Activated CD8-positive, alpha-beta memory T cell treated with anti-CD3 and anti-CD28 coated beads, Interleukin-2, amount 50 U/mL, for 4 hours (primary cell): ENCODE data around the gene SPG11.
A peak's percentile ranks its signal among the peaks of the same experiment; 100 is the strongest.
"Not testable (repeated sequence)": the region's sequence is repeated elsewhere in the genome, so short reads cannot be mapped to it uniquely, and the experiment has no call there.

Experiments used
- DNase-seq: peaks from one replicate; pipeline ENCODE4 v3.0.0-alpha.2; 2020

SPG11 gene, protein sequence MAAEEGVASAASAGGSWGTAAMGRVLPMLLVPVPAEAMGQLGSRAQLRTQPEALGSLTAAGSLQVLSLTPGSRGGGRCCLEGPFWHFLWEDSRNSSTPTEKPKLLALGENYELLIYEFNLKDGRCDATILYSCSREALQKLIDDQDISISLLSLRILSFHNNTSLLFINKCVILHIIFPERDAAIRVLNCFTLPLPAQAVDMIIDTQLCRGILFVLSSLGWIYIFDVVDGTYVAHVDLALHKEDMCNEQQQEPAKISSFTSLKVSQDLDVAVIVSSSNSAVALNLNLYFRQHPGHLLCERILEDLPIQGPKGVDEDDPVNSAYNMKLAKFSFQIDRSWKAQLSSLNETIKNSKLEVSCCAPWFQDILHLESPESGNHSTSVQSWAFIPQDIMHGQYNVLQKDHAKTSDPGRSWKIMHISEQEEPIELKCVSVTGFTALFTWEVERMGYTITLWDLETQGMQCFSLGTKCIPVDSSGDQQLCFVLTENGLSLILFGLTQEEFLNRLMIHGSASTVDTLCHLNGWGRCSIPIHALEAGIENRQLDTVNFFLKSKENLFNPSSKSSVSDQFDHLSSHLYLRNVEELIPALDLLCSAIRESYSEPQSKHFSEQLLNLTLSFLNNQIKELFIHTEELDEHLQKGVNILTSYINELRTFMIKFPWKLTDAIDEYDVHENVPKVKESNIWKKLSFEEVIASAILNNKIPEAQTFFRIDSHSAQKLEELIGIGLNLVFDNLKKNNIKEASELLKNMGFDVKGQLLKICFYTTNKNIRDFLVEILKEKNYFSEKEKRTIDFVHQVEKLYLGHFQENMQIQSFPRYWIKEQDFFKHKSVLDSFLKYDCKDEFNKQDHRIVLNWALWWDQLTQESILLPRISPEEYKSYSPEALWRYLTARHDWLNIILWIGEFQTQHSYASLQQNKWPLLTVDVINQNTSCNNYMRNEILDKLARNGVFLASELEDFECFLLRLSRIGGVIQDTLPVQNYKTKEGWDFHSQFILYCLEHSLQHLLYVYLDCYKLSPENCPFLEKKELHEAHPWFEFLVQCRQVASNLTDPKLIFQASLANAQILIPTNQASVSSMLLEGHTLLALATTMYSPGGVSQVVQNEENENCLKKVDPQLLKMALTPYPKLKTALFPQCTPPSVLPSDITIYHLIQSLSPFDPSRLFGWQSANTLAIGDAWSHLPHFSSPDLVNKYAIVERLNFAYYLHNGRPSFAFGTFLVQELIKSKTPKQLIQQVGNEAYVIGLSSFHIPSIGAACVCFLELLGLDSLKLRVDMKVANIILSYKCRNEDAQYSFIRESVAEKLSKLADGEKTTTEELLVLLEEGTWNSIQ (N-terminal part only)

DNA sequence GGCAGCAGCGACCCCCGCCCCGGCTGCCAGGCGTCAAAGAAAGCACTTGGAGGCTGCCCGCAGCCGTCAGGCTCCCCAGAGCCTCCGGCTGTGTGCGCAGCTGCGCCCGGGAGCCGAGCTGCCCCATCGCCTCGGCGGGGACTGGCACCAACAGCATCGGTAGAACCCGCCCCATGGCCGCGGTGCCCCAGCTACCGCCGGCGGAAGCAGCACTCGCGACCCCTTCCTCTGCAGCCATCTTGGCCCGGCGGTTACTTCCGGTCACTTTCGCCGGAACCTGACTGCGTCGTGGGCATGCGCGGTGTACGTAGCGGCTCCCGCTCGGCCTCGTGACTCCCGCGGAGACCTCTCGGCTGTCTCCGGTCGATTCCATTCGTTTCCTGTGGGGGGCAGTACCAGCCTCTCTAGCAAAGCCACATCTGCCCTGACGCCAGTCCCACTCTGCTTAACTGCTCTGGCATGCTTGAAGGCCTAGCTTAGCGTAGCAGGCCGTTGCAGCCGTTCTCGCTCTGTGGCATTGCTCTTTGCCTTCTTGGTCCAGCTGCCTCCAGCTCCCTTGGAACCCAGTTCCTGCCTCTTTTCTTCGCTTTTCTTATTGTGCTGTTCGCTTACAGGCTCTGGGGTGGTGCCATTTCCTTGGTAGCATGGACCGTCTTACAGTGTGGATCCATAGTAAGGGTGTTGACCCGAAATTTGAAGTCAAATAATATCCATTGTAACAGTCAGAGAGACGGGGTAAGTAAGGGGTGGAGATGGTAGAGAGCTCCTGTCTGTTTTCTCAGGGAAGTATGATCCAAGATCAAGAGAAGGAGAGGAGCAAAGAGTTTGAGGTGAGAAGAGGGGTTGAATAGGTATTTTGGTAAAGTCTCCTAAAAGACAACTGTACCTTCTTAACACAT, at the start of gene SPG11:
TSS of gene SPG11 (minus strand) at position 253 of the 899 bp plus-strand sequence. CDS start at position 238, 15 bp downstream.
- DNase-seq, result peak; percentile 95

- peak; percentile 62 for DNase-seq
These were observed 49.0 kb upstream of the SPG11 start for GRCh38 chr15:44712346-44713005.

- peak; percentile 62 for DNase-seq
These were observed 48.4 kb upstream of the SPG11 start for GRCh38 chr15:44711743-44712345.

DNA sequence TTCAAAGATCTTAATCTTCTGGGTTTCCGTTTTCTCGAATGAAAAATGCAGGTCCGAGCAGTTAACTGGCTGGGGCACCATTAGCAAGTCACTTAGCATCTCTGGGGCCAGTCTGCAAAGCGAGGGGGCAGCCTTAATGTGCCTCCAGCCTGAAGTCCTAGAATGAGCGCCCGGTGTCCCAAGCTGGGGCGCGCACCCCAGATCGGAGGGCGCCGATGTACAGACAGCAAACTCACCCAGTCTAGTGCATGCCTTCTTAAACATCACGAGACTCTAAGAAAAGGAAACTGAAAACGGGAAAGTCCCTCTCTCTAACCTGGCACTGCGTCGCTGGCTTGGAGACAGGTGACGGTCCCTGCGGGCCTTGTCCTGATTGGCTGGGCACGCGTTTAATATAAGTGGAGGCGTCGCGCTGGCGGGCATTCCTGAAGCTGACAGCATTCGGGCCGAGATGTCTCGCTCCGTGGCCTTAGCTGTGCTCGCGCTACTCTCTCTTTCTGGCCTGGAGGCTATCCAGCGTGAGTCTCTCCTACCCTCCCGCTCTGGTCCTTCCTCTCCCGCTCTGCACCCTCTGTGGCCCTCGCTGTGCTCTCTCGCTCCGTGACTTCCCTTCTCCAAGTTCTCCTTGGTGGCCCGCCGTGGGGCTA, 47.8 kb upstream of the SPG11 start, which contains the start of the genes B2M and PATL2:
TSS of gene B2M (plus strand) at position 422 of the 647 bp plus-strand sequence. CDS start at position 452, 30 bp downstream.
TSS of gene PATL2 (minus strand) at position 228 of the 647 bp plus-strand sequence. CDS start 34,833 bp downstream, outside the sequence.
- peak; percentile 95 for DNase-seq

GRCh38 chr15:44710236-44711095, 47.0 kb upstream of the SPG11 start:
- peak; percentile 40 for DNase-seq

DNA sequence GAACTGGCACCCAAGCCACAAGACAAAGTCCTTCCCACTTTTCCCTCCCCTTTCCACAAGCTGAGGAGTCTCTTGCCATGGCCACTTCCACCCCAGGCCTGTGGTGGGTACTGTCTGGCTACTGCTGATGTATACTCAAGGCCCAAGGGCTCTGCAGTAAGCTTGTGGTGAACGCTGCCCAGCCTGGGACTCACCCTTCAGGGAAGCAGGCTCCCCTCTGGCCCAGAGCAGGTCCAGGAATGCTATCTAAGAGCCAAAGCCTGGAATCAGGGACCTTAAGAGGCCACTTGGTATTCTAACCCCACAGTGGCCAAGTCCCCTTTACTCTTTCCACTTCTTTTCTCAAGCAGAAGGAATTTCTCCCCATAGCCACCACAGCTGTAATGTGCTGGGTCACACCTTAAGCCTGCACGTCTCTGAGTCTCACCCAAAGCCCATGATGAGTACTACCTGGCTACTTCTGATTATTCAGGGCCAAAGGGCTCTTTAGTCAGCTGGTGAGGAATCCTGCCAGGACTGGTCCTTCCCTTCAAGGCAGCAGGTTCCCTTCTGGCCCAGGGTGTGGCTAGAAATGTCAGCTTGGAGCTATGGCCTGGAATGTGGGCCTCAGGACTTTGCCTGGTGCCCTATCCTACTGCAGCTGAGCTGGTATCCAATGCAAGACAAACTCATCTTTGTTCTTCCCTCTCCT, 43.6 kb upstream of the SPG11 start:
- DNase-seq, result no peak

- no peak for DNase-seq
These were observed 42.9 kb upstream of the SPG11 start for GRCh38 chr15:44706401-44706800.

DNA sequence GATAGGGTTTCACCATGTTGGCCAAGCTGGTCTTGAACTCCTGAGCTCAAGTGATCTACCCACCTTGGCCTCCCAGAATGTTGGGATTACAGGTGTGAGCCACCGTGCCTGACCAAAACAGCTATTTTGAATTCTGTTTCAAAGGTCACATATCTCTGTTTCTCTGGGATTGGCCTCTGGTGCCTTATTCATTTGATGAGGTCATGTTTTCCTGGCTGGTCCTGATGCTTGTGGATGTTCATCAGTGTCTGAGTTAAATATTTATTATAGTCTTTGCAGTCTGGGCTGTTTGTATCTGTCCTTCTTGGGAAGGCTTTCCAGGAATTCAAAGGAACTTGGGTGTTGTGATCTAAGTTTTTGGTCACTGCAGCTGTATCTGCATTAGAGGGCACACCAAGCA, 42.5 kb upstream of the SPG11 start:
- DNase-seq, result no peak

DNA sequence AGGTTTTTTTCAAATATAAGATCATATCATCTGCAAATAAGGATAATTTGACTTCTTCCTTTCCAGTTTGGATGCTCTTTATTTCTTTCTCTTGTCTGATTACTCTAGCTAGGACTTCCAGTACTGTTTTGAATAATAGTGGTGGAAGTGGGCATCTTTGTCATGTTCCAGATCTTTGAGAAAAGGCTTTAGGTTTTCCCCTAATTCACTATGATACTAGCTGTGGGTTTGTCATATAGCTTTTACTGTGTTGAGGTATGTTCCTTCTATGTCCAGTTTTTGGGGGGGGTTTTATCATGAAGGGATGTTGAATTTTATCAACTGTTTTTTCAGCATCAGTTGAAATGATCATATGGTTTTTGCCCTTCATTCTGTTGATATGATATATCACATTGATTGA, 37.2 kb upstream of the SPG11 start:
- not testable (repeated sequence) for DNase-seq

GRCh38 chr15:44698641-44699040, 35.2 kb upstream of the SPG11 start:
- DNase-seq, result no peak

GRCh38 chr15:44697014-44697413, 33.6 kb upstream of the SPG11 start:
- no peak for DNase-seq

DNA sequence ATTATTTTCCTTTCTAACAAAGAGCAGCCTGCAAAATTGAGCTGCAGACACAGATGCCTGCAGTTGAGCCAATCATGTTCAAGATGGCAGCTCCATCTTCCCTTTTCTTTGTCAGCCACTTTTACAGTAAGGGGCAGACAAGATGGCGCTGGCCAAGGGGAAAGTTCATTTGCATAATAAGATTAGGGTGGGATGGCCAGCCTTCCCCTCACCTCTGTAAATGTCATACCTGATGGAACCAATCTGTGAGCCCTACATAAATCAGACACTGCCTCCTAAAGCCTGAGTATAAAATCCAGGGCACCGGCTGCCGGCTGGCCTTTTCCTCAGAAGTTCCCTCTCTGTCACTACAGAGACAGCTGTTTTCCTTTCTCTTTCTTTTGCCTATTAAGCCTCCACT, 31.8 kb upstream of the SPG11 start:
- no peak for DNase-seq

DNA sequence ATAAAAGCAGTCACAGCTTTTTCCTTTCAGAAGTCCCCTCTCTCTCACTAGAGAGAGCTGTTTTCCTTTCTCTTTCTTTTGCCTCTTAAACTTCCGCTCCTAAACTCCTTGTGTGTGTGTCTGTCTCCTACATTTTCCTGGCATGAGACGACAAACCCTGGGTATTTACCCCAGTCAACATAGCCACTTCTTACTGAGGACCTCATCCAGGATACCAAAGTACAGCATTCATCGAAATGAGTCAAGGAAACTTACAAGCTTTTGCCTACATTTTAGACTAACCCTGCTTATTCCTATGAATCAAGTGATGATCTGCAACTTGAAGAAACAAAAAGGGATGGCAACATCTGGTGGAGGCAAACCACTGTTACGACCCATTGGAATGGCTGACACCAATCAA, 31.0 kb upstream of the SPG11 start:
- DNase-seq, result no peak

GRCh38 chr15:44692659-44693058, 29.2 kb upstream of the SPG11 start:
- DNase-seq, result no peak

DNA sequence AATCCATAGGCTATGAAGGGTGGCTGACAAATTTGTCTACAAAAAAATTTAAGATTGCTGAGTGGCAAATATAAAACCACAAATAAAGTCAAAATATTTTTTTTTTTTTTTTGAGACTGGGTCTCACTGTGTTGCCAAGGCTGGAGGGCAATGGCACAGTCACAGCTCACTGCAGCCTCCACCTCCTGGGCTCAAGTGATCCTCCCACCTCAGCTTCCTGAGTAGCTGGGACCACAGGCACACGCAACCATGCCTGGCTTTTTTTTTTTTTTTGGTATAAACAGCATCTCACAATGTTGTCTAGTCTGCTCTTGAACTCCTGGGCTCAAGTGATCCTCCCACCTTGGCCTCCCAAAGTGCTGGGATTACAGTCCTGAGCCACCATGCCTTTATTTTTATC, 26.8 kb upstream of the SPG11 start:
- DNase-seq, result not testable (repeated sequence)

- DNase-seq, result not testable (repeated sequence)
These were observed 25.9 kb upstream of the SPG11 start for GRCh38 chr15:44689318-44689717.

DNA sequence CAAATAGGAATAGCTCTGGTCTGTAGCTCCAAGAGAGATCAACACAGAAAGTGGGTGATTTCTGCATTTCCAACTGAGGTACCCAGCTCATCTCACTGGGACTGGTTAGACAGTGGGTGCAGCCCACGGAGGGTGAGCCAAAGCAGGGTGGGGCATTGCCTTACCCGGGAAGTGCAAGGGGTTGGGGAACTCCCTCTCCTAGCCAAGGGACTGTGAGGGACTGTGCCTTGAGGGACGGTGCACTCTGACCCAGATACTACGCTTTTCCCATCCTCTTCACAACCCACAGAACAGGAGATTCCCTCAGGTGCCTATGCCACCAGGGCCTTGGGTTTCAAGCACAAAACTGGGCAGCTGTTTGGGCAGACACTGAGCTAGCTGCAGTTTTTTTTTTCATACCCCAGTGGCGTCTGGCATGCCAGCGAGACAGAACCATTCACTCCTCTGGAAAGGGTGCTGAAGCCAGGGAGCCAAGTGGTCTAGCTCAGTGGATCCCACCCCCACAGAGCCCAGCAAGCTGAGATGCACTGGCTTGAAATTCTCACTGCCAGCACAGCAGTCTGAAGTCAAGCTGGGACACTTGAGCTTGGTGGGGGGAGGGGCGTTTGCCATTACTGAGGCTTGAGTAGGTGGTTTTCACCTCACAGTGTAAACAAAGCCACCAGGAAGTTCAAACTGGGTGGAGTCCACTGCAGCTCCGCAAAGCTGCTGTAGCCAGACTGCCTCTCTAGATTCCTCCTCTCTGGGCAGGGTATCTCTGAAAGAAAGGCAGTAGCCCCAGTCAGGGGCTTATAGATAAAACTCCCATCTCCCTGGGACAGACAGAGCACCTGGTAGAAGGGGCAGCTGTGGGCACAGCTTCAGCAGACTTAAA, 19.6 kb upstream of the SPG11 start:
- peak; percentile 68 for DNase-seq
